8988T (cell line): ENCODE data around the gene GLYATL1.

Experiments
- DNase-seq: peaks from one replicate; pipeline ENCODE4 v3.0.0; 2011

The GLYATL1 gene

DNA sequence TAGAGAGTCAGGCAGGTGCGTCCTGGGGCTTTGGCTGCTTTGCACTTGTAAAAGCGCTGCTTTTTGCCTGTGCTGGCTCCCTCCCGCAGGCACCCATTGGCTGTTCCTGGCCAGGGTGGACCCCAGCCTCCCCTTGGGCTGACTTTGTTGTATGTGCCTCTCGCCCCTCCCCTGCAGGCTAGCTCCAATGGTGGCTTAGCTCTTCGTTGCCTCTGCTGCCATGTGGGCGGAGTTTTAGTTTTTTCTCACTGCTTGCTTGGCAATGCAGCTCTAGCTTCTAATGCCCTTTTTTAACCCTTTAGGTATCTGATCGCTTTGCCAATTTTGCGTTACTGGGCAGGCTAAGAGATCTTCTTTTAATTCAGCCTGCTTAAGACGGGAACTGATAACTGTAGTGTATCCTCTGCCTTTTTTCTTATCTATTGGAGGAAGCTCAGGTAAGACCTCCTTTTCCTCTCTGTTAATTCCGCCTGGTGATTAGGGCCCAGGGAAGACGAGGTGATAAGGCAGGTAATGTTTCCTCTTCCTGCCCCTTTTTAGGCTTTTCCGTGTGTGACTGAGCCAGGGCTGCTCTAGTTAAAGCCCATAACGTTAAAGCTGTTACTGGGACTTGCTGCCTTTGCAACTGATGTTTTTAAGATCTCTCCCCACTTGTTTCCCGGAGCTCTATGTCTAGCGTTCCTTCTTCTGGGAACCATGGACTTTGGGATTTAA lies 11.7 kb upstream of the GLYATL1 start:
- DNase-seq: no peak

DNA sequence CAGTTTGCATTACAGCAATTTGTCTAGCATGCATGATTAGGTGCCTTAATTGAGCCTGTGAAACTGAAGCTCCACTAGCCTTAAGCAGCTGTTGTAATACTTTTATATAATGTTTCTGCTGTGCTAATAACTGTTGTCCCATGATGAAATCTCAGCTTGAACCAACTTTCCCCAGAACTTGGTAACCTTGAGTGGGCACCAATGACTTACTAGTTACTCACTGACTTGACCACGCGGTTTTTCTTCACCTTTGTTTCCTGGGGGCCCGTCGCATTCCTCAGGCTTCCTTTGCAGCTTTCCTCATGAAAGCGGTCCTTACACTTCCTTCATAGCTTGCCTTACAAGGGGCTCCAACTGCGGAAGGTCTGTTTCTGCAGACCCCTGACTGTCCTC lies 11.2 kb upstream of the GLYATL1 start:
- DNase-seq: no peak

DNA sequence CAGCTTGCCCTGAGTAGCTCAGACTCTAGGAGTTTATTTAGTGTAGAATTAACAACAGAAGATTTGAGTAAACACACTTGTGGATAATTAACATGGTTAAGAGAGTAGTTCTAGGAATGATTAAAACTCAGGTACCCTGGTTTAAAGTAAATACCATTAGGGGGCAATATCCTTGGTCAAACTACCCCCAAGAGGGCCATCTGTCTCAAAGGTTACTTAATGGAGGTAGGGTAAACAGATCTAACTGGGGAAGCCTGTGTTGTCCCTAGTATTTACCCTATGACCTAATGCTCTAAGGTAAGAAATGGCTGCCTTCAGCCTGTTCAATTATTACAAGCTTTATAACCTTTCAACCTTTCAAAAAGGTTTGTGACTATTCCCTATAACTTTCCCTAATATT lies 10.6 kb upstream of the GLYATL1 start:
- DNase-seq: no peak

GRCh38 chr11:58930926-58931325 lies 8.4 kb upstream of the GLYATL1 start:
- DNase-seq: no peak

GRCh38 chr11:58933661-58934060 lies 5.6 kb upstream of the GLYATL1 start:
- no peak for DNase-seq

- DNase-seq: no peak
Measured at GRCh38 chr11:58934945-58935513, 4.3 kb upstream of the GLYATL1 start.

- DNase-seq: no peak
Measured at GRCh38 chr11:58938398-58938797, 890 bp upstream of the GLYATL1 start.

DNA sequence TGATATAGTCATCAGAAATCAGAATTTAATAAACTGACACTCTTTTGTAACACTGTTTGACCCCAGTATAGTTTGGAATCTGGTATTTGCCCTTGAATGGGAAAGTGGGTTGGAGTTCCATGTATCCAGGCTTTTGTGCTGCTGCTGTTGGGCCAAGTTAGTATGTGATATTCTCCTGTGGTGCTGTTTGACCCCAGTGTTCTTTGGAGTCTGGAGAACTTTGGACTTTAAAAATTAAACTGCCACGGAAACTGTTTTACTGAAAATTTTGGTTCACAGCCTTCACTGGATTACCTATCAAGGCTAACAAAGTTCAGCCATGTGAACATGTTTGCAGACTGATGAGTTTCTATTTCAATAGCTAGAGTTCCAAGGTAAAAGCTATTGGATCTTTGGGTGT lies 740 bp downstream of the GLYATL1 start:
- no peak for DNase-seq

DNA sequence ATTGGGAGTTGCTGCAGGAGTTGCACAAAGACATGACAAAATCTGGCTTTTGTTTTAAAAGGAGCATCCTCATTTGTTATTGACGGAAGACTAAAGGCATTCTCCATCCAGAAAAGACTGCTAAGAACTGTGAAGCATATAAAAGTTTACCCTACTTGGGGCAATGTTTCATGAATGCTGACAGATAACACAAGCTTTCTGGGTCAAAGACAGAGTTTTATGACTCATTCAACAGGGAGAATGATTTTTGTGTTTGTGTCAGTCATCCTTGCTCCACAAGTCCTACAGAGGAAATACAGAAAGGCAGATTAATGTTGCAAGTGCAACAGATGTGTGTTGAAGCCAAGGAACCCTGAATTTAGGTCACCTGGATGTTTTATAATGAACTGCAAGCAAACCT lies 2.5 kb downstream of the GLYATL1 start:
- DNase-seq: no peak

GRCh38 chr11:58945663-58946062 lies 6.4 kb downstream of the GLYATL1 start:
- no peak for DNase-seq

DNA sequence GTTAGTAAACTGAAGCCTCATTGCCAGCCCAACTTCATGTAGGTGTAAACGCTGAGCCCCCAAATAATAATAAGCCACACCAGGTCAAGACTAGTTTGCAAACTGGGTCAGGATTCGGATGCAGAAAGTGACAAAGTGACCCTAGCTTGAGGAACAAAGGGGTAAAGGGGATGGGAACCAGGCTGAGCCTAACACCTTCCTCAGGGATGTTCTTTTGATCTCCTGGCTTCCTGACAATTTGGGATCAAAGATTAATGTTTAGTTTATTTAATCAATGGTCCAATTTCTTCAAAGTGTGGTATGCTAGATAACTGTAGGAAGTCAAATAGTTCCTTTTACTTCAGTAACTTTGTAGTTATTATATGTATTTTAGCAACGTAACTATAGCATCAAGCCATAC lies 9.9 kb downstream of the GLYATL1 start:
- no peak for DNase-seq

DNA sequence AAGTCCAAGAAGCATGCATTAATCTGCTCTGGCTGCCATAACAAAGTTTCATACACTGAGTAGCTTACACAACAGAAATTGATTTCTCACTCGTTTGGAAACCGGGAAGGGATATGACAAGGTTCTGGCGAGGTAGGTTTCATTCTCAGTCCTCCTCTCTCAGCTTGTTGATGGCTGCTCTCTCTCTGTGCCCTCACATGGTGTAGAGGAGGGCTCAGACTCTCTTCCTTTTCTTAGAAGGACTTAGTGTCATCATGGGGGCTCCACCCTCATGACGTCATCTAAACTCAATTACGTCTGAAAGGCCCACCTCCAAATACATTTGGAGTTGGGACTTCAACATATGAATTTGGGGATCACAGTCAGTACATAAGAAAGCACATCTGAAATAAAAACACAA lies 18.6 kb downstream of the GLYATL1 start:
- DNase-seq: no peak

DNA sequence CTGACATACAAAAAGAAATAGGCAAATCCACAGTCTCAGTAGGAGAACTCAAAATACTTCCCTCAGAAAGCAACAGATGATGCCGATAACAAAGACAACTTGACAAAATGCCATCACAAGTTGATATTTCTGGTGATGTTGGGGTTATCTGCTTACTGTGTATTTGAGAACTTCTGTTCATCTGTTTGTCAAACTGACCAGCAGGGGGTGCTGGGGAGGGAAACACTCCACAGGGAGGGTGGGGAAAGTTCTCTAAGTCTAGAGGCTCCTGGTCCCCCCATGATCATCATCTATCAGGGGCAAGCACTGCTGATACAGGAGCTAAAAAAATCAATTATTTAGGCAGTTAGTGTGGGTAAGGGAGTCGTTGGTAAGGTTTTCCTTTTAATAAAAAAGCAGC lies 19.2 kb downstream of the GLYATL1 start:
- no peak for DNase-seq

DNA sequence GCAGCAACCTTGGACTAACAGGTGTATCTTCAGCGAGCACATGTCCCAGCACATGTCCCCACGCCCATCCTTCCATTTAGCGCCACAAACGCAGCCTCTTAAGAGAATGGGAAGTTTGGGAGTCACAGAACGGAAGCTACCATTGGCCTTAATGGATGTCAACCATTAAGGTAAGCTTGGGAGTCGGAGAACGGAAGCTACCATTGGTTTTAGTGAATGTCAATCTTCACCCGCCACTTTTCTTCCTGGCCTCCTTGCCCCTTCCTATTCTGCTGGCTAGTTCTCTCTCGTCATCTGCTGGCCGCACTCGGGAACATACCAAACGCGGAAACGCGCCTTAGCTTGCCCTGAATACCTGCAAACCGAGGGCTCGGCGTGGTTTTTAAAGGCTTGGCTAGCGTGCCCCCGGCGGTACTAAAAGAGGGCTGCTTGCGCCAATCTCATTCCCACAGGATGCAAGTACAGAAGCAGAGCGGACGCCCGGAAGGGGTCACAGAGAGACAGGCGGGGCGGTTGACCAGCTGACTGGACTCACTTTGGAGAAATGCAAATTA lies 24.3 kb downstream of the GLYATL1 start:
- no peak for DNase-seq

DNA sequence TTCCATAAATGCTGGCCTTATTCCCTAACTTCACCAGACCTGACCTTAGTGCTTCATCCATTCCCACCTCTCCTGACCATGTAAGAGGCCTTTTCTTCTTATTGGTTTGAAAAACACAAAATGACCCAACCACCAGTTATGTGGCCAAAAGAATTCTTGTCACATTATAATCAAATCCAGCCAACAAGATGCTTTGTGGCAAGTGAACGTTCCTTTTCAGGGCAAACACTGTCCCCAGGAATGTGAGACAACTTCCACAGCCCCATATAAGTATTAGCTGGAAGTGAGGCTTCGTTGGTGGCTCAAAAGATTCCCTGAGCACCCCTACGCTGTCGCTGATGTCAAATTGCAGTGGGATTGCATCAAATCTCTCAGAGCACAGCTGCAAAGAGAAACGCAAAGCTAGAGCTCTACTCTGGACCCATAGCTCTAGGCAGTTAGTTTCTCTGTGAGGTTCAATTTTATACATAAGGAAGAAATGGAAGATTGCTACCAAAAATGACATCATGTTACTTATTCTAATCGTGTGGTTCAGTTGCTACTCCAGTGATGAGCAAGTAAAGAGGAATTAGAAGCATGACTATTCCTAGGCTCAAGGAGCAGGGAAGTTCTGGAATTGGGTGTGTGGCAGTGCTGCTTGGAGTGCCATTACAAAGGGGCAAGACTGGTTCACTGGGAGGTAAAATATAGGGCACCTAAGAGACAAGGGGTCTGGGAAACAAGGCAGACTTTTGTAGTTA lies 26.1 kb downstream of the GLYATL1 start:
- no peak for DNase-seq

- no peak for DNase-seq
Measured at GRCh38 chr11:58968251-58968711, 29.0 kb downstream of the GLYATL1 start.

DNA sequence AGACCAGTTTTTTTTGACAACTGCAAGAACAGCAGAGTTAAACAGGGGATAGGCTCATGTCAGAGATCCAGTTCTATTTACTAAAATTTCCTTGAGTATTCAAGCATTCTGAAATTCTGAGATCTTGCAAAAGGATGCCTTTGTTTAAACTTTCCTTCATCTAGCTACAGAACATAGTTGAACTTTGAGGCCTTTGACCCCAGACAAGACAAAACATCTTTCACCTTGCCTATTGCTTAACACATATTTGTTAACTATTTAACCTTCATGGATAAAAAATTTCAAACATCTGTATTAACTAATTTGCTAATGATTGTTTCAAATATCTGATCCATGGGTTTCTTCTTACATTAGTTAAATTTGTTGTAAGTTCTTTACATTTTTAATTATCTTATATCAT lies 38.2 kb downstream of the GLYATL1 start:
- DNase-seq: no peak

DNA sequence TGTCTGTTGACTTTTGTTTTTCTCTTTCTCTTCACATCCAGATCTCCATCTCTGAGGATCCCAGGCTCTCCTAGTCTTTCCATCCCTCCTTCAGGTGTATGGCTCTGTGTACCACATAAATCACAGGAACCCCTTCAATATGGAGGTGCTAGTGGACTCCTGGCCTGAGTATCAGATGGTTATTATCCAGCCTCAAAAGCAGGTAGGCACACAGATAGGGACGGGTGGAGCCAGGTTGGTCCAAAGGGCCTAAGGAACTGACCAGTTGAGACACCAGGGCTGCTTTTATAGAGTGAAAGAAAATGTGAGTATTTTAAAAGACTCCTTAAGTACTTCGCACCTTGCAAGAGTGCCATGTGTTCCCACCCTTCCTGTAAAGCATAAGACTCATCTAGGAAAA lies 39.9 kb downstream of the GLYATL1 start:
- no peak for DNase-seq

- no peak for DNase-seq
Measured at GRCh38 chr11:58980159-58980843, 41.0 kb downstream of the GLYATL1 start.

- no peak for DNase-seq
Measured at GRCh38 chr11:58992489-58992888, 53.2 kb downstream of the GLYATL1 start.

DNA sequence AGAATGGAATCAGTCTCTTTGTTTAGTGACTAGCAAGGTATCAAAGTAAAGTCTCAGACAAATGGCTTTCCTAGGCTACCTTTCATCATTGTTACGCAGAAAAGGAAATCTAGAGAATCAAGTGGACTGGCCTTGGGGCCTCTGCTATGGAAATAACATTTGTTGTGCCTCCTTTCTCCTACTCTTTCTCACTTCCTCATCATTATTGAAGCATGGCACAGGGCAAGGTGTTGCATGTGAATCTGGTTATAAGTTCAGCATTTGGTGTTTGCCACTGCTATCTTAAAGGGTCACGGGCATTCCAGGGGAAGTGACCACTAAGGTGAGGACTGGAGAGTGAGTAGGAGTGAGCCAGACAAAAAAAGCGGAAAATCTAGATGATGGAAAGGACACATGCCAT lies 54.9 kb downstream of the GLYATL1 start:
- no peak for DNase-seq

DNA sequence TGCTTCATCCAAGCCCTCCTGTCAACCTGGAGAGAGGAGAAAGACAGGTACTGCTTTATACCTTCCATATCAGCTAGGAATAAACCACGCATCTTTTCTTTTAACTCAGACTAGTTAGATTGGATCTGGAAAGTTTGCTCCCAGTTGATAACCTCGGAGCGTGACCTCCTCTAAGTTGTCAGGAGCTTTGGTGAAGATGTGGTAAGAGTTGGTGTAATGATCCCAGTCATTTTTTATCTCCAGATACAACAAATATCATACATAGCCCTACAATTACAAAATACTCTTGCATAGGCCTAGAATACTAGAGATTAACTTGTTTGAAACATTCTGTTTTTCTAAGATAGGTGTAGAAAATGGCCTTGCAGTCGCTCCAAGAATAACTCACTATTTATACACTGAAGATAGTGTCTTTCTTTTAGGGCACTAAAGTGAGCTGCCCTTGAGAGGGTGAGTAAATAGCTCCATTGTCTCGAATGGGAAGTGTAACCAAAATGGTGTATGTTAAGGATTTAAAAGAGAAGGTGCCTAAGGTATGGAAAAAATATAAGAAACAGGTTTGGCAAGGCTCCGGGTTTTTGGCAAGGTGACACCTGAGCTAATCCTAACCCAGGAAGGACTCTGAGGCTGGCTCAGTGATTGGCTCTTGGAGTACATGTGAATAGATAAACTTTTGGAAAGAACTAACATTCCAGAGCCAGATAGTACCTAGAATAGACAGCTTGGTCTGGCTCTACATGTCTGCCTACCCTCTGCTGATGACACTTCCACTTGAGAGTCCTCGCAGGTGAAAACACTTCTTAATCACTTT lies 59.4 kb downstream of the GLYATL1 start:
- DNase-seq: no peak

DNA sequence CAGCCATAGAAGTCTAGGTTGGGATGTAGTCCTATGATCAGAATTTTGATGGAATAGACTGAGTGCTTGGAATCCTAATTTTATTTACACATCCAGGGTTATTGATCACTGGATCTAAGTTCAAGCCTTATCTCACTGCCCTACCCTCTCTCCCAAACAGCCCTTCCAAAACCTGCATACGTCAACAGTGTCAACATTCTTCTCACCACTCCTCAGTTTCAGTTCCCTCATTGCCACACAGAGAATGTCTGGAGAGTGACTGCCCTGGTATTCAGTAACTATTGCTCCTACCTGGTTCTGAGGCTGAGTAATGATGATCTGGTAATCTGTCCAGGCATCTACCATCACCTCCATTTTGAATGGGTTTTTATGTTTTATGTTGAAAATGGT lies 60.0 kb downstream of the GLYATL1 start:
- DNase-seq: no peak
